Endothelial cell of umbilical vein (primary cell): ENCODE data around the gene FMO2. TPM values are rescaled to one million over a fixed set of nuclear protein-coding genes. Genes with fewer than 3 reads are reported as not detected.

Experiments
- BruUV-seq: library from RNA; stranded (reverse); fragments of 400-500 nt; replicated peaks from 2 replicates; lab custom pipeline; 2021; lab: Mats Ljungman, UMichigan
- CTCF ChIA-PET: fragments of 300-600, 350-600 bp; sonication (Branson Sonifier 250); formaldehyde crosslinking; loops from one replicate; lab custom pipeline; 2021; ENCODE audit warnings: antibody characterized with exemption, inconsistent platforms; lab: Charles Lee
- POLR2A ChIA-PET: fragments of 300-600, 350-600 bp; sonication (Branson Sonifier 250); formaldehyde crosslinking; loops from one replicate; lab custom pipeline; 2021; ENCODE audit warnings: antibody characterized with exemption, inconsistent platforms; lab: Charles Lee
- DNase-seq: peaks from one replicate; pipeline ENCODE4 v3.0.0-alpha.2; 2011; ENCODE audit warnings: low read depth, low spot score
- FAIRE-seq: peaks from 2 replicates; lab custom pipeline; 2011; peaks lifted over from hg19 to GRCh38; lab: Jason Lieb, UNC
- H2AFZ ChIP-seq: 2 replicates; pipeline ENCODE4 v1.6.0; 2012; ENCODE audit warnings: low read depth, low read length, control low read depth, inconsistent platforms
- H3K27ac ChIP-seq: 2 replicates; pipeline ENCODE4 v1.5.1; 2011; ENCODE audit warnings: low read depth, mild to moderate bottlenecking, control low read depth, low read length, moderate library complexity; ENCODE audit not compliant: insufficient read depth
- H3K27me3 ChIP-seq, 2 experiments: 2 replicates each; pipeline versions ENCODE4 v1.6.0 to v1.6.1; 2011; ENCODE audit warnings: low read length in 2 of 2, mixed read lengths in 1 of 2; ENCODE audit not compliant: control insufficient read depth in 2 of 2, insufficient read depth in 2 of 2
- H3K36me3 ChIP-seq, 2 experiments: 2 replicates in 1 of 2; 3 replicates in 1 of 2; pipeline ENCODE4 v1.5.1; 2011; ENCODE audit warnings: low read length in 2 of 2, mild to moderate bottlenecking in 1 of 2, moderate library complexity in 1 of 2; ENCODE audit not compliant: control insufficient read depth in 2 of 2, insufficient read depth in 2 of 2; ENCODE audit errors: extremely low read depth in 1 of 2
- H3K4me1 ChIP-seq: 3 replicates; pipeline ENCODE4 v1.5.1; 2011; ENCODE audit warnings: mild to moderate bottlenecking, low read length; ENCODE audit not compliant: control insufficient read depth, insufficient read depth; ENCODE audit errors: extremely low read depth
- H3K4me2 ChIP-seq: 2 replicates; pipeline ENCODE4 v1.6.1; 2011; ENCODE audit warnings: low read length, control low read depth, mixed read lengths; ENCODE audit not compliant: insufficient read depth
- H3K4me3 ChIP-seq, 3 experiments: fragments of 200-600 bp in 1 of 3; sonication (generic), shearing (Covaris generic) in 1 of 3; replicated peaks in 1 of 3; 2 replicates each; pipeline ENCODE4 v1.5.1; 2011 to 2016; ENCODE audit warnings: control low read depth in 3 of 3, low read length in 3 of 3, mild to moderate bottlenecking in 2 of 3, inconsistent platforms in 1 of 3, low read depth in 1 of 3, moderate library complexity in 1 of 3; ENCODE audit not compliant: insufficient read depth in 1 of 3
- H3K79me2 ChIP-seq: 2 replicates; pipeline ENCODE4 v1.6.0; 2012; ENCODE audit warnings: low read length, inconsistent platforms; ENCODE audit not compliant: control insufficient read depth, insufficient read depth
- H3K9ac ChIP-seq: replicated peaks from 2 replicates; pipeline ENCODE3; 2011; ENCODE audit warnings: low read length, control low read depth; ENCODE audit not compliant: insufficient read depth; ENCODE audit errors: extremely low read depth
- H3K9me1 ChIP-seq: replicated peaks from 3 replicates; pipeline ENCODE4 v1.6.0; 2011; ENCODE audit warnings: mild to moderate bottlenecking, low read length; ENCODE audit not compliant: control insufficient read depth, insufficient read depth; ENCODE audit errors: extremely low read depth
- H3K9me3 ChIP-seq: replicated peaks from 2 replicates; pipeline ENCODE4 v1.5.1; 2012; ENCODE audit warnings: low read length, inconsistent platforms; ENCODE audit not compliant: control insufficient read depth, insufficient read depth
- H4K20me1 ChIP-seq: replicated peaks from 2 replicates; pipeline ENCODE3; 2011; ENCODE audit warnings: mild to moderate bottlenecking, low read length; ENCODE audit not compliant: control insufficient read depth, insufficient read depth; ENCODE audit errors: extremely low read depth
- EZH2 ChIP-seq: IDR thresholded peaks from 2 replicates; pipeline ENCODE4 v1.6.1; 2012; ENCODE audit warnings: borderline replicate concordance, low read depth, mild to moderate bottlenecking, moderate library complexity, low read length, inconsistent platforms; ENCODE audit not compliant: severe bottlenecking
- FOS ChIP-seq: IDR thresholded peaks from 2 replicates; pipeline ENCODE4 v1.6.1; 2011; ENCODE audit warnings: mild to moderate bottlenecking, low read length, moderate library complexity, borderline replicate concordance; ENCODE audit not compliant: insufficient read depth
- GATA2 ChIP-seq: IDR thresholded peaks from 2 replicates; pipeline ENCODE4 v1.7.0; 2011; ENCODE audit warnings: low read depth, mild to moderate bottlenecking, moderate library complexity, mixed read lengths, low read length; ENCODE audit not compliant: insufficient read length, insufficient read depth
- JUN ChIP-seq: IDR thresholded peaks from 2 replicates; pipeline ENCODE4 v1.6.1; 2011; ENCODE audit warnings: borderline replicate concordance, low read depth; ENCODE audit not compliant: insufficient read length, insufficient read depth
- MAX ChIP-seq: IDR thresholded peaks from 2 replicates; pipeline ENCODE4 v1.6.1; 2011; ENCODE audit not compliant: insufficient read depth, insufficient read length
- MYC ChIP-seq: IDR thresholded peaks from one replicate; pipeline ENCODE4 v1.6.1; 2011; ENCODE audit warnings: mild to moderate bottlenecking, low read depth, low read length
- POLR2A ChIP-seq: IDR thresholded peaks from 2 replicates; pipeline ENCODE4 v1.6.1; 2012; ENCODE audit warnings: low read depth, mild to moderate bottlenecking, control low read depth, low read length
- POLR2AphosphoS5 ChIP-seq: IDR thresholded peaks from 2 replicates; pipeline ENCODE4 v1.6.1; 2012; ENCODE audit warnings: low read depth, mild to moderate bottlenecking, control low read depth, low read length, moderate library complexity; ENCODE audit not compliant: insufficient read depth
- dilution Hi-C: fragments of 300-500 bp; cut with MboI; formaldehyde crosslinking; loops from one replicate; pipeline ENCODE4 v1.15.0; 2019; ENCODE audit warnings: low sequenced_read_pairs; ENCODE audit not compliant: extremely low pct_ligation_motif_present
- intact Hi-C: fragments of 100-400 bp; cut with micrococcal nuclease; formaldehyde crosslinking; loops from one replicate; pipeline ENCODE4 v1.10.0; 2022
- polyA plus RNA-seq, 4 experiments: library from polyadenylated mRNA; depleted of rRNA in 3 of 4; stranded (reverse) in 3 of 4; unstranded in 1 of 4; fragments of >200 nt; gene quantifications; 2 replicates each; pipeline versions ENCODE4 v1.2.1 to v1.2.3, GENCODE V29; 2011 to 2012; ENCODE audit warnings: missing spikeins in 1 of 4
- total RNA-seq: library from RNA; stranded (reverse); gene quantifications from 2 replicates; pipeline ENCODE4 v1.2.3, GENCODE V29; 2021
- TF ChIP-seq, protein P1 (sequence below), 2 donors: IDR thresholded peaks; 1 replicate in 1 of 2; 2 replicates in 1 of 2; pipeline ENCODE4 v1.5.1; 2011; ENCODE audit warnings: low read length in 2 of 2, mild to moderate bottlenecking in 2 of 2, moderate library complexity in 2 of 2, control low read depth in 1 of 2, inconsistent platforms in 1 of 2, low read depth in 1 of 2; ENCODE audit not compliant: insufficient read depth in 1 of 2; ENCODE audit errors: extremely low read depth in 1 of 2

The FMO2 gene
- total and polyA plus RNA-seq, 2 donors (not counting 3 experiments of a cell fraction or from before 2014, with no cell fraction given) = not detected

GRCh38 chr1:171173069-171173468, 12.0 kb upstream of the FMO2 start:
- H3K27ac ChIP-seq = no peak overlapping the region
- no peaks in the 10 kb centered on the region for H3K79me2 ChIP-seq
- no peaks in the 10 kb centered on the region for H3K9me1 ChIP-seq
- intact Hi-C loops = no loop called here
- no peaks in the 10 kb centered on the region for H4K20me1 ChIP-seq
- no peak for DNase-seq
- H3K9me3 ChIP-seq = no peaks in the 10 kb centered on the region
- H3K27me3 ChIP-seq = no peaks in the 10 kb centered on the region
- BruUV-seq = no TSS peak
- no peak overlapping the region for H2AFZ ChIP-seq
- no peaks in the 10 kb centered on the region for H3K36me3 ChIP-seq
- H3K4me2 ChIP-seq = no peak overlapping the region
- H3K4me3 ChIP-seq = no peak overlapping the region
- no peaks in the 10 kb centered on the region for H3K4me1 ChIP-seq
- no peak for FAIRE-seq
- ChIA-PET POLR2A (no interaction called here), CTCF (no interaction called here)
- TF ChIP-seq MAX (no peak), FOS (no peak), POLR2AphosphoS5 (no peak), GATA2 (no peak), POLR2A (no peak), JUN (no peak), EZH2 (no peak), MYC (no peak)
- TF ChIP-seq, protein P1, sequence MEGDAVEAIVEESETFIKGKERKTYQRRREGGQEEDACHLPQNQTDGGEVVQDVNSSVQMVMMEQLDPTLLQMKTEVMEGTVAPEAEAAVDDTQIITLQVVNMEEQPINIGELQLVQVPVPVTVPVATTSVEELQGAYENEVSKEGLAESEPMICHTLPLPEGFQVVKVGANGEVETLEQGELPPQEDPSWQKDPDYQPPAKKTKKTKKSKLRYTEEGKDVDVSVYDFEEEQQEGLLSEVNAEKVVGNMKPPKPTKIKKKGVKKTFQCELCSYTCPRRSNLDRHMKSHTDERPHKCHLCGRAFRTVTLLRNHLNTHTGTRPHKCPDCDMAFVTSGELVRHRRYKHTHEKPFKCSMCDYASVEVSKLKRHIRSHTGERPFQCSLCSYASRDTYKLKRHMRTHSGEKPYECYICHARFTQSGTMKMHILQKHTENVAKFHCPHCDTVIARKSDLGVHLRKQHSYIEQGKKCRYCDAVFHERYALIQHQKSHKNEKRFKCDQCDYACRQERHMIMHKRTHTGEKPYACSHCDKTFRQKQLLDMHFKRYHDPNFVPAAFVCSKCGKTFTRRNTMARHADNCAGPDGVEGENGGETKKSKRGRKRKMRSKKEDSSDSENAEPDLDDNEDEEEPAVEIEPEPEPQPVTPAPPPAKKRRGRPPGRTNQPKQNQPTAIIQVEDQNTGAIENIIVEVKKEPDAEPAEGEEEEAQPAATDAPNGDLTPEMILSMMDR (IDR thresholded peaks at IDR 0.05; ENCODE audit: extremely low read depth in 1 of 2, insufficient read depth in 1 of 2, low read depth in 1 of 2, low read length in 2 of 2) = no peak
- dilution Hi-C loops = no loop called here
- H3K9ac ChIP-seq = no peak overlapping the region
